Measurements from ENCODE around the gene TDRD1.

DNA sequence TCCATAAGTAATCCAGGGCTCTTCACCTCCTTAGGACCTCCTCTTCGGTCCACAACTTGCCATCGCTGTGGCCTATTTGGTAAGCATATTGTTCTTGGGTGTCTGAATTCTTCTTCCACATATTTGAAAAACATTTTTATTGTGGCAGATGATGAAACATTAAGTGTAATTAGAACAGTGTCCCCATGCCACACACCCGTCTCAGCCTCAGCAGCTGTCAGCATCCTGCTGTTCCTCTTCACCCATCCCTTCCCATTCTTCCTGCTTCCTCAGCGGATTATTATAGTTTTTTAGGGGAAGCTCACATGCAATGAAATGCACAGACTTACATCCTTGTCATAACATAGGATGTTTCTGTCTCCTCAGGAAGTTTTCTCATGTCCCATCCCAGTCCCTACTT is 20.1 kb downstream of the TDRD1 start:
- TF ChIP-seq, protein P1, sequence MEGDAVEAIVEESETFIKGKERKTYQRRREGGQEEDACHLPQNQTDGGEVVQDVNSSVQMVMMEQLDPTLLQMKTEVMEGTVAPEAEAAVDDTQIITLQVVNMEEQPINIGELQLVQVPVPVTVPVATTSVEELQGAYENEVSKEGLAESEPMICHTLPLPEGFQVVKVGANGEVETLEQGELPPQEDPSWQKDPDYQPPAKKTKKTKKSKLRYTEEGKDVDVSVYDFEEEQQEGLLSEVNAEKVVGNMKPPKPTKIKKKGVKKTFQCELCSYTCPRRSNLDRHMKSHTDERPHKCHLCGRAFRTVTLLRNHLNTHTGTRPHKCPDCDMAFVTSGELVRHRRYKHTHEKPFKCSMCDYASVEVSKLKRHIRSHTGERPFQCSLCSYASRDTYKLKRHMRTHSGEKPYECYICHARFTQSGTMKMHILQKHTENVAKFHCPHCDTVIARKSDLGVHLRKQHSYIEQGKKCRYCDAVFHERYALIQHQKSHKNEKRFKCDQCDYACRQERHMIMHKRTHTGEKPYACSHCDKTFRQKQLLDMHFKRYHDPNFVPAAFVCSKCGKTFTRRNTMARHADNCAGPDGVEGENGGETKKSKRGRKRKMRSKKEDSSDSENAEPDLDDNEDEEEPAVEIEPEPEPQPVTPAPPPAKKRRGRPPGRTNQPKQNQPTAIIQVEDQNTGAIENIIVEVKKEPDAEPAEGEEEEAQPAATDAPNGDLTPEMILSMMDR (IDR thresholded peaks at IDR 0.05) = no peak
- no peak for TF ChIP-seq EZH2 (IDR thresholded peaks at IDR 0.05; ENCODE audit: borderline replicate concordance, insufficient read depth, low read depth, low read length, poor library complexity, severe bottlenecking)

Data from B cell (primary cell).